ENCODE measurements around the gene PAQR9. TPM values are rescaled to one million over a fixed set of nuclear protein-coding genes. Genes with fewer than 3 reads are reported as not detected.
A peak's percentile ranks its signal among the peaks of the same experiment; 100 is the strongest.

Gene PAQR9
- total and polyA plus RNA-seq, 2 of the 13 experiments (the other 11 are each of a cell fraction or from before 2014, with no cell fraction given) = 3.7 to 10.3 TPM

DNA sequence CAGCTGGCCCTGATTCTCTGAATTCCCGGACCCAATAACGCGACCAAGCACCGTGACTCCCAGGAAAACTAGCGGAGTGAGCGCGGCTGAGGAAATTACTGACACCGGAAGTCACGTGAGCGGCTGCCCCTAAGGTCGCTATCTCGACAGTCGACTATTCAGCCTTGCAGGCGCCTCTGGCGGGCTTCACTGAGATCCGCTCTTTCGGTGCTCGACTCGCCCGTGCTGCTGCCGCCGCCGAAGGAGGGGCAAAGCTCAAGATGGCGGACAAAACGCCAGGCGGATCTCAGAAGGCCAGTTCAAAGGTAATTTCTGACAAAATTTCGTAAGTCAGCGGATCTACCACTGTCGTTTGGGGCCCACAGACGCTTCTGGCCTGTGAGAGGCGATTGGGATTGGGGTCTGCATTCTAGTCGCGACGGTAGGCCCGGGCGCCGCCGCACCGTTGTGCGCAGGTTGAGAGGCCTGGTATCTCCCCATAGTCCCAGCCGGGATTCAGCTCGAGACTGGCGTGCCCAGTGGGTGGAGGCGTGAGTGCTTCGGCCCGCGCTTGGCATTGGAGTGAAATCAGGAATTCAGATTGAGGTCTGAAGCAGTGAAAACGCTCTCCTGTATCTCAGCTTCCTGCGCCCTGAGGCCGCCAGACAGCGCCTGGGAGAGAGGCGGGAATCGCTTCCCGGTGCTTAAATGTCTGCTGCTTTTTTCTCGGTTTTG is 38.1 kb upstream of the PAQR9 start, which contains the start of gene U2SURP (continued):
- TF ChIP-seq, protein P1, sequence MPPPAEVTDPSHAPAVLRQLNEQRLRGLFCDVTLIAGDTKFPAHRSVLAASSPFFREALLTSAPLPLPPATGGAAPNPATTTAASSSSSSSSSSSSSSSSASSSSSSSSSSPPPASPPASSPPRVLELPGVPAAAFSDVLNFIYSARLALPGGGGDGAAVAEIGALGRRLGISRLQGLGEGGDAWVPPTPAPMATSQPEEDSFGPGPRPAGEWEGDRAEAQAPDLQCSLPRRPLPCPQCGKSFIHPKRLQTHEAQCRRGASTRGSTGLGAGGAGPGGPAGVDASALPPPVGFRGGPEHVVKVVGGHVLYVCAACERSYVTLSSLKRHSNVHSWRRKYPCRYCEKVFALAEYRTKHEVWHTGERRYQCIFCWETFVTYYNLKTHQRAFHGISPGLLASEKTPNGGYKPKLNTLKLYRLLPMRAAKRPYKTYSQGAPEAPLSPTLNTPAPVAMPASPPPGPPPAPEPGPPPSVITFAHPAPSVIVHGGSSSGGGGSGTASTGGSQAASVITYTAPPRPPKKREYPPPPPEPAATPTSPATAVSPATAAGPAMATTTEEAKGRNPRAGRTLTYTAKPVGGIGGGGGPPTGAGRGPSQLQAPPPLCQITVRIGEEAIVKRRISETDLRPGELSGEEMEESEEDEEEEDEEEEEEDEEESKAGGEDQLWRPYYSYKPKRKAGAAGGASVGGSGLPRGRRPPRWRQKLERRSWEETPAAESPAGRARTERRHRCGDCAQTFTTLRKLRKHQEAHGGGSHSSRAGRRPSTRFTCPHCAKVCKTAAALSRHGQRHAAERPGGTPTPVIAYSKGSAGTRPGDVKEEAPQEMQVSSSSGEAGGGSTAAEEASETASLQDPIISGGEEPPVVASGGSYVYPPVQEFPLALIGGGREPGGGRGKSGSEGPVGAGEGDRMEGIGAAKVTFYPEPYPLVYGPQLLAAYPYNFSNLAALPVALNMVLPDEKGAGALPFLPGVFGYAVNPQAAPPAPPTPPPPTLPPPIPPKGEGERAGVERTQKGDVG (CRISPR knock-in tag; IDR thresholded peaks at IDR 0.05; ENCODE audit: borderline replicate concordance) = peak; percentile 66; the same call in 1 of the 2 replicates
- TF ChIP-seq ZNF367 (CRISPR knock-in tag; IDR thresholded peaks at IDR 0.05; ENCODE audit: borderline replicate concordance) (0 out of 2 replicates have a peak, but pooled peaks have one; percentile 78), ZIK1 (CRISPR knock-in tag; IDR thresholded peaks at IDR 0.05; ENCODE audit: borderline replicate concordance, low read depth) (peak; percentile 89; the same call in 1 of the 2 replicates), RXRB (CRISPR knock-in tag; IDR thresholded peaks at IDR 0.05; ENCODE audit: borderline replicate concordance) (peak; percentile 88), KLF12 (CRISPR knock-in tag; IDR thresholded peaks at IDR 0.05; ENCODE audit: borderline replicate concordance) (0 out of 2 replicates have a peak, but pooled peaks have one; percentile 11), ZNF788 (CRISPR knock-in tag; IDR thresholded peaks at IDR 0.05; ENCODE audit: borderline replicate concordance) (peak; percentile 93; the same call in 1 of the 2 replicates), RBFOX2 (IDR thresholded peaks at IDR 0.05; ENCODE audit: low read depth, low read length) (peak; percentile 78), HNF4A (CRISPR knock-in tag; IDR thresholded peaks at IDR 0.05) (peak; percentile 41), DPF2 (CRISPR knock-in tag; IDR thresholded peaks at IDR 0.05; ENCODE audit: borderline replicate concordance, low read depth) (peak; percentile 36; the same call in 1 of the 2 replicates), STAT5B (CRISPR knock-in tag; IDR thresholded peaks at IDR 0.05) (peak; percentile 11; the same call in 1 of the 2 replicates), NFIC (IDR thresholded peaks at IDR 0.05; ENCODE audit: low read length) (peak; percentile 36; the same call in 1 of the 2 replicates)
- TF ChIP-seq, protein P2, sequence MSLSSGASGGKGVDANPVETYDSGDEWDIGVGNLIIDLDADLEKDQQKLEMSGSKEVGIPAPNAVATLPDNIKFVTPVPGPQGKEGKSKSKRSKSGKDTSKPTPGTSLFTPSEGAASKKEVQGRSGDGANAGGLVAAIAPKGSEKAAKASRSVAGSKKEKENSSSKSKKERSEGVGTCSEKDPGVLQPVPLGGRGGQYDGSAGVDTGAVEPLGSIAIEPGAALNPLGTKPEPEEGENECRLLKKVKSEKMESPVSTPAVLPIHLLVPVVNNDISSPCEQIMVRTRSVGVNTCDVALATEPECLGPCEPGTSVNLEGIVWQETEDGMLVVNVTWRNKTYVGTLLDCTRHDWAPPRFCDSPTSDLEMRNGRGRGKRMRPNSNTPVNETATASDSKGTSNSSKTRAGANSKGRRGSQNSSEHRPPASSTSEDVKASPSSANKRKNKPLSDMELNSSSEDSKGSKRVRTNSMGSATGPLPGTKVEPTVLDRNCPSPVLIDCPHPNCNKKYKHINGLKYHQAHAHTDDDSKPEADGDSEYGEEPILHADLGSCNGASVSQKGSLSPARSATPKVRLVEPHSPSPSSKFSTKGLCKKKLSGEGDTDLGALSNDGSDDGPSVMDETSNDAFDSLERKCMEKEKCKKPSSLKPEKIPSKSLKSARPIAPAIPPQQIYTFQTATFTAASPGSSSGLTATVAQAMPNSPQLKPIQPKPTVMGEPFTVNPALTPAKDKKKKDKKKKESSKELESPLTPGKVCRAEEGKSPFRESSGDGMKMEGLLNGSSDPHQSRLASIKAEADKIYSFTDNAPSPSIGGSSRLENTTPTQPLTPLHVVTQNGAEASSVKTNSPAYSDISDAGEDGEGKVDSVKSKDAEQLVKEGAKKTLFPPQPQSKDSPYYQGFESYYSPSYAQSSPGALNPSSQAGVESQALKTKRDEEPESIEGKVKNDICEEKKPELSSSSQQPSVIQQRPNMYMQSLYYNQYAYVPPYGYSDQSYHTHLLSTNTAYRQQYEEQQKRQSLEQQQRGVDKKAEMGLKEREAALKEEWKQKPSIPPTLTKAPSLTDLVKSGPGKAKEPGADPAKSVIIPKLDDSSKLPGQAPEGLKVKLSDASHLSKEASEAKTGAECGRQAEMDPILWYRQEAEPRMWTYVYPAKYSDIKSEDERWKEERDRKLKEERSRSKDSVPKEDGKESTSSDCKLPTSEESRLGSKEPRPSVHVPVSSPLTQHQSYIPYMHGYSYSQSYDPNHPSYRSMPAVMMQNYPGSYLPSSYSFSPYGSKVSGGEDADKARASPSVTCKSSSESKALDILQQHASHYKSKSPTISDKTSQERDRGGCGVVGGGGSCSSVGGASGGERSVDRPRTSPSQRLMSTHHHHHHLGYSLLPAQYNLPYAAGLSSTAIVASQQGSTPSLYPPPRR (CRISPR knock-in tag; IDR thresholded peaks at IDR 0.05; ENCODE audit: borderline replicate concordance) = peak; percentile 84
- TF ChIP-seq, protein P3, sequence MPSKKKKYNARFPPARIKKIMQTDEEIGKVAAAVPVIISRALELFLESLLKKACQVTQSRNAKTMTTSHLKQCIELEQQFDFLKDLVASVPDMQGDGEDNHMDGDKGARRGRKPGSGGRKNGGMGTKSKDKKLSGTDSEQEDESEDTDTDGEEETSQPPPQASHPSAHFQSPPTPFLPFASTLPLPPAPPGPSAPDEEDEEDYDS (CRISPR knock-in tag; IDR thresholded peaks at IDR 0.05) = peak; percentile 89
- TF ChIP-seq, protein P4, sequence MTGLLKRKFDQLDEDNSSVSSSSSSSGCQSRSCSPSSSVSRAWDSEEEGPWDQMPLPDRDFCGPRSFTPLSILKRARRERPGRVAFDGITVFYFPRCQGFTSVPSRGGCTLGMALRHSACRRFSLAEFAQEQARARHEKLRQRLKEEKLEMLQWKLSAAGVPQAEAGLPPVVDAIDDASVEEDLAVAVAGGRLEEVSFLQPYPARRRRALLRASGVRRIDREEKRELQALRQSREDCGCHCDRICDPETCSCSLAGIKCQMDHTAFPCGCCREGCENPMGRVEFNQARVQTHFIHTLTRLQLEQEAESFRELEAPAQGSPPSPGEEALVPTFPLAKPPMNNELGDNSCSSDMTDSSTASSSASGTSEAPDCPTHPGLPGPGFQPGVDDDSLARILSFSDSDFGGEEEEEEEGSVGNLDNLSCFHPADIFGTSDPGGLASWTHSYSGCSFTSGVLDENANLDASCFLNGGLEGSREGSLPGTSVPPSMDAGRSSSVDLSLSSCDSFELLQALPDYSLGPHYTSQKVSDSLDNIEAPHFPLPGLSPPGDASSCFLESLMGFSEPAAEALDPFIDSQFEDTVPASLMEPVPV (CRISPR knock-in tag; IDR thresholded peaks at IDR 0.05) = peak; percentile 78; the same call in 1 of the 2 replicates
- TF ChIP-seq, protein P5, sequence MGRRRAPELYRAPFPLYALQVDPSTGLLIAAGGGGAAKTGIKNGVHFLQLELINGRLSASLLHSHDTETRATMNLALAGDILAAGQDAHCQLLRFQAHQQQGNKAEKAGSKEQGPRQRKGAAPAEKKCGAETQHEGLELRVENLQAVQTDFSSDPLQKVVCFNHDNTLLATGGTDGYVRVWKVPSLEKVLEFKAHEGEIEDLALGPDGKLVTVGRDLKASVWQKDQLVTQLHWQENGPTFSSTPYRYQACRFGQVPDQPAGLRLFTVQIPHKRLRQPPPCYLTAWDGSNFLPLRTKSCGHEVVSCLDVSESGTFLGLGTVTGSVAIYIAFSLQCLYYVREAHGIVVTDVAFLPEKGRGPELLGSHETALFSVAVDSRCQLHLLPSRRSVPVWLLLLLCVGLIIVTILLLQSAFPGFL (CRISPR knock-in tag; IDR thresholded peaks at IDR 0.05) = no peak
